Lung (tissue), 12 donors: ENCODE data around the gene CLSTN2. TPM values are rescaled to one million over a fixed set of nuclear protein-coding genes. Genes with fewer than 3 reads are reported as not detected.

Experiments used
- ATAC-seq: fragments of 200-7000 bp; cut with Tn5 transposase; one replicate; pipeline ENCODE4 v1.9.1; 2020; ENCODE audit warnings: moderate number of reproducible peaks; ENCODE audit not compliant: insufficient read depth, low FRiP score
- DNase-seq, 3 donors: peaks; one replicate each; pipeline ENCODE4 v3.0.0-alpha.2; 2013 to 2017
- H3K27ac ChIP-seq, 2 donors: one replicate each; pipeline ENCODE4 v1.5.1; 2013; ENCODE audit warnings: mild to moderate bottlenecking in 2 of 2, moderate library complexity in 2 of 2, control low read depth in 1 of 2, inconsistent platforms in 1 of 2, low read depth in 1 of 2, low read length in 1 of 2
- H3K27me3 ChIP-seq, 3 donors: one replicate each; pipeline ENCODE4 v1.5.1; 2013; ENCODE audit warnings: low read length in 2 of 3; ENCODE audit not compliant: control insufficient read depth in 3 of 3, insufficient read depth in 3 of 3
- H3K36me3 ChIP-seq, 4 donors: one replicate each; pipeline ENCODE4 v1.5.1; 2013; ENCODE audit warnings: low read length in 4 of 4, mild to moderate bottlenecking in 1 of 4, moderate library complexity in 1 of 4; ENCODE audit not compliant: control insufficient read depth in 4 of 4, insufficient read depth in 4 of 4
- H3K4me1 ChIP-seq, 5 donors: one replicate each; pipeline ENCODE4 v1.5.1; 2013; ENCODE audit warnings: low read length in 5 of 5, mild to moderate bottlenecking in 2 of 5, moderate library complexity in 1 of 5; ENCODE audit not compliant: control insufficient read depth in 5 of 5, insufficient read depth in 5 of 5
- H3K4me3 ChIP-seq: one replicate; pipeline ENCODE4 v1.5.1; 2013; ENCODE audit warnings: mild to moderate bottlenecking, control low read depth, moderate library complexity
- H3K9ac ChIP-seq, 2 donors: one replicate each; pipeline ENCODE4 v1.5.1; 2013; ENCODE audit warnings: low read length in 2 of 2, control low read depth in 1 of 2; ENCODE audit not compliant: insufficient read depth in 1 of 2
- H3K9me3 ChIP-seq, 4 donors: one replicate each; pipeline ENCODE4 v1.5.1; 2013; ENCODE audit warnings: low read length in 3 of 4, mild to moderate bottlenecking in 1 of 4, moderate library complexity in 1 of 4; ENCODE audit not compliant: control insufficient read depth in 4 of 4, insufficient read depth in 3 of 4
- CTCF ChIP-seq: IDR thresholded peaks from 2 replicates; pipeline ENCODE4 v1.5.1; 2012; ENCODE audit warnings: mild to moderate bottlenecking; ENCODE audit errors: control extremely low read depth, extremely low read depth
- WGBS, 2 donors: extraction: QIAGEN DNeasy Blood & Tissue Kit; methylation state at CpG; one replicate each; pipeline ENCODE4 v1.1.7; 2013; 5-methylcytosine and 5-hydroxymethylcytosine counted together
- polyA plus RNA-seq, 2 donors: library from polyadenylated mRNA; stranded (reverse); fragments of 200-250 nt; gene quantifications; one replicate each; pipeline ENCODE4 v1.2.1, GENCODE V29; 2013
- total RNA-seq, 2 donors: library from RNA; depleted of rRNA in 1 of 2; stranded (reverse); fragments of >200 nt in 1 of 2; gene quantifications; one replicate each; pipeline ENCODE4 v1.2.1, GENCODE V29; 2014 to 2021
- donor health status: control.
- donor health status: control.
- donor health status: Bipolar disorder and iron deficiency.
- donor health status: healthy.
- donor health status: DM: yes; HTN: yes; CAD: no.

The CLSTN2 gene
- total and polyA plus RNA-seq, 4 donors = 0.07 to 2.4 (median 1.3) TPM

DNA sequence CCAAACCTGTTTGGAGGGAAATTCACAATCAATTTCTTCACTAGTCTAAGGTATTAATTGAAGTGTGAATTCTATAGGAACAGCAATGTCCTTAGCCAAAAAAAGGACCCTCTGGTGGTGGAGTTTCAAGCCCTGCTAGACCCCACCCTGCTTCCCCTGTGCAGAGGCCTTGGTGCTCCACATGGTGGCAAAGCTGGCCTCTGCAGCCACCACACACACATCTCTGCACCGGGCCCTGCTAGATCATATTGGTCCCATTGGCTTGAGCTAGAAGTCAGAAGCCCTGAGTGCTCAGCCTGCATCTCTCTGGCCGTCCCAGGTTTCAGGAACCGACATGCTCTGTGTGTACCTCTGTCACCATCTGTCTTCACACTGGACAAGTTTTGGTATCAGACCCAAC is 522.0 kb downstream of the CLSTN2 start:
- Histone ChIP-seq H3K4me3 (no peak overlapping the region), H3K9ac (no peak overlapping the region), H3K27me3 (no peaks in the 10 kb centered on the region), H3K36me3 (no peaks in the 10 kb centered on the region), H3K27ac (no peak overlapping the region), H3K4me1 (no peaks in the 10 kb centered on the region), H3K9me3 (no peaks in the 10 kb centered on the region)
- 85 to 91% methylated on average over 3 of the region's 3 CpGs for WGBS, 2 donors
- ATAC-seq = no peak
- DNase-seq = no peak
- no peak for TF ChIP-seq CTCF

DNA sequence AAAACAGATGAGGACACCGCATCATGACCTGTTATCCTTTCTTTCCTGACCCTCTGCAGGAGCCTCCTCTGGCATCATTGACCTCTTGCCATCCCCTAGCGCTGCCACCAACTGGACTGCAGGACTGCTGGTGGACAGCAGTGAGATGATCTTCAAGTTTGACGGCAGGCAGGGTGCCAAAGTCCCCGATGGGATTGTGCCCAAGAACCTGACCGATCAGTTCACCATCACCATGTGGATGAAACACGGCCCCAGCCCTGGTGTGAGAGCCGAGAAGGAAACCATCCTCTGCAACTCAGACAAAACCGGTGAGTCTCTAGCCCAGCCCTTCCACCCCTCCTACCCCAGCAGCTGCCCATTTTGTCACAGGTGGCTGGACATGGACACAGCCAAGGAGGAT is 524.5 kb downstream of the CLSTN2 start:
- no peak for TF ChIP-seq CTCF
- Histone ChIP-seq H3K4me3 (no peak overlapping the region), H3K4me1 (peaks cover 0 to 7% (median 0%) of the 10 kb centered on the region in 5 donors), H3K36me3 (no peaks in the 10 kb centered on the region), H3K27ac (no peak overlapping the region), H3K9ac (no peak overlapping the region), H3K27me3 (no peaks in the 10 kb centered on the region), H3K9me3 (no peaks in the 10 kb centered on the region)
- ATAC-seq (no peak), DNase-seq (no peak)
- 84 to 87% methylated on average over 8 of the region's 8 CpGs for WGBS, 2 donors

DNA sequence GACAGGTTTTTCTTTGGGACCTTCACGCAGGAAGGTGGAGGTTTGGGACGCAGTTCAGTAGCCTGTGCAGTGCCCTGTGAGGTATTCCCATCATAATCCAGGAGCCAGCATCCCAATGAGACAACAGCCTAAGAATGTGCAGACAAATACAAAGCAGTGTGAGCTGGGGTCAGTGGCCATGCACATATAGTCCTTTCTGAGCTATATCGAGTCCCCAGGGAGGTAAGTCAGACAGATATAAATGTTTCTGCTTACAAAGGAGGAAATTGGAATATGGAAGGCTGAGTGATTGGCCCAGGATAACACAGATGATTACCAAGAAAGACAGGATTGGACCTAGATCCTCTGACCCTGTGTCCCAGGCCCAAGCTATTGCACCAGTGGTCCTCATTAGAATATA is 526.3 kb downstream of the CLSTN2 start:
- no peak for ATAC-seq

More for the DNA sequence above, 526.3 kb downstream of the CLSTN2 start:
- no peak overlapping the region for H3K4me3 ChIP-seq
- no peaks in the 10 kb centered on the region for H3K9me3 ChIP-seq
- peaks cover 0 to 7% (median 0%) of the 10 kb centered on the region in 5 donors for H3K4me1 ChIP-seq
- no peak for TF ChIP-seq CTCF
- H3K9ac ChIP-seq = no peak overlapping the region
- WGBS, 2 donors = 86 to 92% methylated on average over 3 of the region's 3 CpGs
- no peak overlapping the region for H3K27ac ChIP-seq
- H3K27me3 ChIP-seq = peaks cover 0 to 2% (median 0%) of the 10 kb centered on the region in 3 donors
- no peaks in the 10 kb centered on the region for H3K36me3 ChIP-seq
- DNase-seq = no peak
